ENCODE results near the gene UIMC1.

UIMC1 gene

GRCh38 chr5:176900780-176901204 is 105.8 kb downstream of the UIMC1 start:
- TF ChIP-seq CTCF (IDR thresholded peaks at IDR 0.05; ENCODE audit: insufficient read depth, low read depth, low read length, missing control alignments), result no peak
- H3K4me3 ChIP-seq (ENCODE audit: low read depth, low read length), result no peak overlapping the region
- no peak for DNase-seq (ENCODE audit: low read depth)

GRCh38 chr5:176899946-176900779 is 106.4 kb downstream of the UIMC1 start:
- no peak for DNase-seq (ENCODE audit: low read depth)
- H3K4me3 ChIP-seq (ENCODE audit: low read depth, low read length), result no peak overlapping the region
- no peak for TF ChIP-seq CTCF (IDR thresholded peaks at IDR 0.05; ENCODE audit: insufficient read depth, low read depth, low read length, missing control alignments)

GRCh38 chr5:176899296-176899891 is 107.2 kb downstream of the UIMC1 start, which contains the start of gene HK3:
TSS of gene HK3 (minus strand) at chr5:176899346. CDS start at chr5:176896159, 3,187 bp downstream.
- DNase-seq (ENCODE audit: low read depth), result no peak
- no peak within 1 kb of the TSS for H3K4me3 ChIP-seq (ENCODE audit: low read depth, low read length)
- no peak for TF ChIP-seq CTCF (IDR thresholded peaks at IDR 0.05; ENCODE audit: insufficient read depth, low read depth, low read length, missing control alignments)

- DNase-seq (ENCODE audit: low read depth), result no peak
- no peak for TF ChIP-seq CTCF (IDR thresholded peaks at IDR 0.05; ENCODE audit: insufficient read depth, low read depth, low read length, missing control alignments)
- no peak overlapping the region for H3K4me3 ChIP-seq (ENCODE audit: low read depth, low read length)
Observed at GRCh38 chr5:176897263-176897662, 109.3 kb downstream of the UIMC1 start.

GRCh38 chr5:176895831-176896230 is 110.7 kb downstream of the UIMC1 start:
- DNase-seq (ENCODE audit: low read depth), result no peak
- no peak overlapping the region for H3K4me3 ChIP-seq (ENCODE audit: low read depth, low read length)
- no peak for TF ChIP-seq CTCF (IDR thresholded peaks at IDR 0.05; ENCODE audit: insufficient read depth, low read depth, low read length, missing control alignments)

GRCh38 chr5:176894298-176894697 is 112.3 kb downstream of the UIMC1 start:
- no peak overlapping the region for H3K4me3 ChIP-seq (ENCODE audit: low read depth, low read length)
- TF ChIP-seq CTCF (IDR thresholded peaks at IDR 0.05; ENCODE audit: insufficient read depth, low read depth, low read length, missing control alignments), result no peak
- DNase-seq (ENCODE audit: low read depth), result no peak

Measured in GM12865 (cell line).